ENCODE measurements around the gene SPOP. TPM values are rescaled to one million over a fixed set of nuclear protein-coding genes. Genes with fewer than 3 reads are reported as not detected.
A peak's percentile ranks its signal among the peaks of the same experiment; 100 is the strongest.

Gene SPOP
- total and polyA plus RNA-seq, 9 of the 15 experiments (the other 6 are each of a cell fraction or from before 2014, with no cell fraction given): 34.2 to 65.9 (median 39.7) TPM

GRCh38 chr17:49677933-49678847 is at the start of gene SPOP (continued):
- peak; percentile 90 to 93 for TF ChIP-seq NRF1 (conservative IDR thresholded peaks at IDR 0.05 in 1 of 2, IDR thresholded peaks at IDR 0.05 in 1 of 2)
- TF ChIP-seq DACH1 (IDR thresholded peaks at IDR 0.05; ENCODE audit: partially characterized antibody): peak; percentile 81
- TF ChIP-seq RCOR1 (IDR thresholded peaks at IDR 0.05; ENCODE audit: borderline replicate concordance in 1 of 2, low read depth in 2 of 2, low read length in 2 of 2): peak in 1 of 2 experiments; percentile 21; a peak in 1 of 4 replicates
- TF ChIP-seq HDAC2 (IDR thresholded peaks at IDR 0.05): peak; percentile 90
- peak; percentile 95 for TF ChIP-seq PCBP1 (IDR thresholded peaks at IDR 0.05; ENCODE audit: low read depth, low read length, poor library complexity, severe bottlenecking)
- TF ChIP-seq HDGF (IDR thresholded peaks at IDR 0.05): peak; percentile 67; the same call in 1 of the 2 replicates
- TF ChIP-seq CHCHD3 (CRISPR knock-in tag; IDR thresholded peaks at IDR 0.05): no peak
- TF ChIP-seq ZNF584 (CRISPR knock-in tag; IDR thresholded peaks at IDR 0.05; ENCODE audit: low read depth): no peak
- TF ChIP-seq ZKSCAN3 (CRISPR knock-in tag; IDR thresholded peaks at IDR 0.05): no peak
- TF ChIP-seq BRD9 (IDR thresholded peaks at IDR 0.05; ENCODE audit: low read depth, partially characterized antibody): no peak
- peak; percentile 77; the same call in 1 of the 2 replicates for TF ChIP-seq ZNF232 (CRISPR knock-in tag; IDR thresholded peaks at IDR 0.05)
- no peak for TF ChIP-seq ZNF589 (CRISPR knock-in tag; IDR thresholded peaks at IDR 0.05; ENCODE audit: low read depth)
- 0 out of 2 replicates have a peak, but pooled peaks have one; percentile 21 for TF ChIP-seq PYGO2 (tag; IDR thresholded peaks at IDR 0.05)
- TF ChIP-seq VEZF1 (CRISPR knock-in tag; IDR thresholded peaks at IDR 0.05): peak; percentile 93
- TF ChIP-seq ZFX (CRISPR knock-in tag; IDR thresholded peaks at IDR 0.05): peak; percentile 57; the same call in 1 of the 2 replicates
- TF ChIP-seq RBFOX2 (IDR thresholded peaks at IDR 0.05; ENCODE audit: low read depth, low read length): peak; percentile 82
- no peak for TF ChIP-seq FIP1L1 (IDR thresholded peaks at IDR 0.05; ENCODE audit: low read depth, low read length, poor library complexity, severe bottlenecking)
- 0 out of 2 replicates have a peak, but pooled peaks have one; percentile 5 for TF ChIP-seq HDAC6 (IDR thresholded peaks at IDR 0.05; ENCODE audit: low read depth, low read length)
- TF ChIP-seq TEAD4 (IDR thresholded peaks at IDR 0.05; ENCODE audit: low read length): peak; percentile 28; the same call in 1 of the 2 replicates
- no peak for TF ChIP-seq TEAD4 (CRISPR knock-in tag; IDR thresholded peaks at IDR 0.05; ENCODE audit: borderline replicate concordance)
- TF ChIP-seq ZNF830 (CRISPR knock-in tag; IDR thresholded peaks at IDR 0.05): peak; percentile 11; the same call in 1 of the 2 replicates
- TF ChIP-seq ZNF511 (CRISPR knock-in tag; IDR thresholded peaks at IDR 0.05): peak; percentile 80; the same call in 1 of the 2 replicates
- peak; percentile 81 for TF ChIP-seq EP400 (IDR thresholded peaks at IDR 0.05)
- no peak for TF ChIP-seq CLOCK (CRISPR knock-in tag; IDR thresholded peaks at IDR 0.05; ENCODE audit: borderline replicate concordance)
